OCI-LY1 (cell line): ENCODE results near the gene PLEKHG3.
"Not testable (repeated sequence)": the region's sequence is repeated elsewhere in the genome, so short reads cannot be mapped to it uniquely, and the experiment has no call there.

Experiments
- H2AFZ ChIP-seq: fragments of 200-600 bp; sonication (generic), shearing (Covaris generic); 2 replicates; pipeline ENCODE4 v1.6.0; 2014; ENCODE audit warnings: antibody characterized with exemption, mild to moderate bottlenecking, low read length
- H3F3A ChIP-seq: fragments of 200-600 bp; sonication (generic), shearing (Covaris generic); 2 replicates; pipeline ENCODE4 v1.6.0; 2014; ENCODE audit warnings: mild to moderate bottlenecking, antibody characterized with exemption, low read length, moderate library complexity; ENCODE audit not compliant: insufficient read depth
- H3K27ac ChIP-seq: fragments of 200-600 bp; sonication (generic); 2 replicates; pipeline ENCODE4 v1.5.1; 2014; ENCODE audit warnings: low read length, mixed run types, mild to moderate bottlenecking, low read depth; ENCODE audit not compliant: poor library complexity, severe bottlenecking
- H3K27me3 ChIP-seq: fragments of 200-600 bp; sonication (generic); 2 replicates; pipeline ENCODE4 v1.6.0; 2014; ENCODE audit warnings: antibody characterized with exemption, mild to moderate bottlenecking, low read length, moderate library complexity; ENCODE audit not compliant: insufficient read depth
- H3K36me3 ChIP-seq: fragments of 200-600 bp; sonication (generic); 2 replicates; pipeline ENCODE4 v1.6.1; 2014; ENCODE audit warnings: mild to moderate bottlenecking, antibody characterized with exemption, low read length, moderate library complexity, mixed read lengths; ENCODE audit not compliant: insufficient read depth
- H3K4me1 ChIP-seq: fragments of 200-600 bp; sonication (generic); 2 replicates; pipeline ENCODE4 v1.5.1; 2014; ENCODE audit warnings: mild to moderate bottlenecking, low read length, moderate library complexity; ENCODE audit not compliant: insufficient read depth, severe bottlenecking
- H3K4me2 ChIP-seq: fragments of 200-600 bp; sonication (generic), shearing (Covaris generic); 2 replicates; pipeline ENCODE4 v1.6.1; 2014; ENCODE audit warnings: low read length
- H3K4me3 ChIP-seq: fragments of 200-600 bp; sonication (generic); 2 replicates; pipeline ENCODE4 v1.5.1; 2014; ENCODE audit warnings: low read length, low read depth, mild to moderate bottlenecking, mixed read lengths; ENCODE audit not compliant: poor library complexity, severe bottlenecking
- H3K79me2 ChIP-seq: fragments of 200-600 bp; shearing (Covaris generic); 2 replicates; pipeline ENCODE4 v1.6.1; 2016; ENCODE audit warnings: mixed run types, low read length, mixed read lengths; ENCODE audit not compliant: insufficient read depth
- H3K9ac ChIP-seq: fragments of 200-600 bp; sonication (generic), shearing (Covaris generic); 2 replicates; pipeline ENCODE4 v1.6.1; 2014; ENCODE audit warnings: mild to moderate bottlenecking, low read length, mixed read lengths
- H3K9me2 ChIP-seq: fragments of 200-600 bp; sonication (generic), shearing (Covaris generic); 2 replicates; pipeline ENCODE4 v1.6.1; 2014; ENCODE audit warnings: low read depth, mild to moderate bottlenecking, low read length, mixed read lengths
- H3K9me3 ChIP-seq: fragments of 200-600 bp; shearing (Covaris generic); 2 replicates; pipeline ENCODE4 v1.6.1; 2014; ENCODE audit warnings: low read length, mixed read lengths
- H4K20me1 ChIP-seq: fragments of 200-600 bp; sonication (generic), shearing (Covaris generic); 2 replicates; pipeline ENCODE4 v1.6.0; 2016; ENCODE audit warnings: mild to moderate bottlenecking, low read length; ENCODE audit not compliant: insufficient read depth
- CTCF ChIP-seq: fragments of 200-600 bp; sonication (generic), shearing (Covaris generic); IDR thresholded peaks from 2 replicates; pipeline ENCODE4 v1.5.1; 2017; ENCODE audit warnings: mild to moderate bottlenecking, antibody characterized with exemption, low read length, moderate library complexity, mixed read lengths
- EZH2 ChIP-seq: fragments of 200-600 bp; sonication (generic), shearing (Covaris generic); IDR thresholded peaks from 2 replicates; pipeline ENCODE4 v1.8.0; 2017; ENCODE audit warnings: borderline replicate concordance, mixed run types, mild to moderate bottlenecking, antibody characterized with exemption, low read length, moderate library complexity, mixed read lengths

The PLEKHG3 gene

DNA sequence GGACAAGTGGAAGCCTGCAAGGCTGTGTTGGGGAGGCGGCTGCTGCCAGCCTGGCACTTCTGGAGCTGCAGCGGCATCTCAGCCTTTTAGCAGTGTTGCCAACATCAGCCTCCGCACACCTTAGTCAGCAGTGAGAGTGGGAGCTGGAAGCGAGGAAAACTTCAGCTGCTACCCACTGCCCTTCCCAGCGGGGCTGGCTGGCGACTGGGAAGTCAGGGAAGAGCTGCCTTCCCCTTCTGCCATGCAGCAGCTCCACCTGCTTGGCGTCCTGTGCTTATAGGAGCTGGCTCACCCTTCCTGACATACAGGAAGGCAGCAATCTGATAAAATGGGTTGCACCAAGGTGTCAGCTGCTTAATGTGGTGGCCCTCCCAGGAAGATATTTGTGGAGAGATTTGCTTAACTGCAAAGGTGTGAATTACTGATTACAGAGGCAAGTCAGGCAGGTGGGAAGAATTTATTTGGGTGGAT lies 15.4 kb upstream of the PLEKHG3 start:
- H3K4me2 ChIP-seq = no peak overlapping the region
- TF ChIP-seq EZH2 (no peak), CTCF (no peak)
- no peak overlapping the region for H3K27ac ChIP-seq

GRCh38 chr14:64689289-64689688 lies 14.9 kb upstream of the PLEKHG3 start:
- H4K20me1 ChIP-seq = no peaks in the 10 kb centered on the region
- H3K27ac ChIP-seq = no peak overlapping the region
- H3K79me2 ChIP-seq = no peaks in the 10 kb centered on the region
- H3K4me3 ChIP-seq = no peak overlapping the region
- no peaks in the 10 kb centered on the region for H3F3A ChIP-seq
- H3K9me3 ChIP-seq = no peaks in the 10 kb centered on the region
- no peaks in the 10 kb centered on the region for H3K9me2 ChIP-seq
- no peaks in the 10 kb centered on the region for H3K4me1 ChIP-seq
- H3K9ac ChIP-seq = no peak overlapping the region
- TF ChIP-seq EZH2 (no peak), CTCF (no peak)
- no peak overlapping the region for H3K4me2 ChIP-seq
- H2AFZ ChIP-seq = no peak overlapping the region
- H3K27me3 ChIP-seq = 0 out of 2 replicates have a peak, but pooled peaks cover 4% of the 10 kb centered on the region
- H3K36me3 ChIP-seq = no peaks in the 10 kb centered on the region

More for the DNA sequence above, 15.4 kb upstream of the PLEKHG3 start:
- H3K9me3 ChIP-seq = no peaks in the 10 kb centered on the region
- no peak overlapping the region for H3K9ac ChIP-seq
- H3K9me2 ChIP-seq = no peaks in the 10 kb centered on the region
- H2AFZ ChIP-seq = no peak overlapping the region
- no peaks in the 10 kb centered on the region for H3K36me3 ChIP-seq
- H3K79me2 ChIP-seq = no peaks in the 10 kb centered on the region
- 0 out of 2 replicates have a peak, but pooled peaks cover 4% of the 10 kb centered on the region for H3K27me3 ChIP-seq
- H3K4me1 ChIP-seq = no peaks in the 10 kb centered on the region
- H3K4me3 ChIP-seq = no peak overlapping the region
- H4K20me1 ChIP-seq = no peaks in the 10 kb centered on the region
- no peaks in the 10 kb centered on the region for H3F3A ChIP-seq

DNA sequence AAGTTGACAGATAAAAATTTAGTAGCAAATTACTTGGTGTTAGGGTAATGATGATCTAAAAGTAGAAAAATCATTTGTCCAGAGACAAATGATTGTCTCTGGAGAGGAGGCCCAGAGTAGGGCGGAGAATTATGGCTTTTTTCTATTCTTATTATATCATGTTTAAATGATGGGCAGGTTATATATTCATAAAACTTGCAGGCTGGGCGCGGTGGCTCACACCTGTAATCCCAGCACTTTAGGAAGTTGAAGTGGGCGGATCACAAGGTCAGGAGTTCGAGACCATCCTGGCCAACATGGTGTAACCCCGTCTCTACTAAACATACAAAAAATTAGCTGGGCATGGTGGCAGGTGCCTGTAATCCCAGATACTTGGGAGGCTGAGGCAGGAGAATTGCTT lies 13.6 kb upstream of the PLEKHG3 start:
- H3K79me2 ChIP-seq, H3K4me1 ChIP-seq, H3K4me3 ChIP-seq, H3K9me3 ChIP-seq, H3F3A ChIP-seq, H3K36me3 ChIP-seq, H3K27me3 ChIP-seq, H4K20me1 ChIP-seq, H3K27ac ChIP-seq, H2AFZ ChIP-seq, H3K9me2 ChIP-seq, H3K4me2 ChIP-seq, H3K9ac ChIP-seq: not testable (repeated sequence)

DNA sequence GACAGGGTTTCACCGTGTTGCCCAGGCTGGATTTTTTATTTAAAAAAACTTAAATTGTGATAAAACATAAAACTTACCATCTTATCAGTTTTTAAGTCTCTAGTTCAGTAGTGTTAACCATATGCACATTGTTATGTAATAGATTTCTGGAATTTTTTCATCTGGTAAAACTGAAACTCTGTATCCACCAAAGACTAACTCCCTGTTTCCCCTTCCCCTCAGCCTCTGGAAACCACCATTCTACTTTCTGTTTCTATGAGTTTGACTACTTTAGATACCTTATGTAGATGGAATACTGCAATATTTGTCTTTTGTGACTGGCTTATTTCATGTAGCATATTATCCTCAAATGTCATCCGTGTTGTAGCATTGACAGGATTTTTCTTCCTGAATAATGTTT lies 12.8 kb upstream of the PLEKHG3 start:
- Histone ChIP-seq H3K79me2 (no peaks in the 10 kb centered on the region), H3K27me3 (0 out of 2 replicates have a peak, but pooled peaks cover 4% of the 10 kb centered on the region), H4K20me1 (no peaks in the 10 kb centered on the region), H3K9ac (no peak overlapping the region), H3K36me3 (no peaks in the 10 kb centered on the region), H3K27ac (no peak overlapping the region), H2AFZ (no peak overlapping the region), H3K9me3 (no peaks in the 10 kb centered on the region), H3F3A (no peaks in the 10 kb centered on the region), H3K4me1 (no peaks in the 10 kb centered on the region), H3K4me2 (no peak overlapping the region), H3K9me2 (no peaks in the 10 kb centered on the region), H3K4me3 (no peak overlapping the region)
- TF ChIP-seq EZH2 (no peak), CTCF (no peak)
